ENCODE results near the gene DHRS1. TPM values are rescaled to one million over a fixed set of nuclear protein-coding genes. Genes with fewer than 3 reads are reported as not detected.
"Not testable (repeated sequence)": the region's sequence is repeated elsewhere in the genome, so short reads cannot be mapped to it uniquely, and the experiment has no call there.

The DHRS1 gene
- total RNA-seq, 1 donor from 2014 or later: 4.1 TPM

GRCh38 chr14:24246765-24247212 is 52.8 kb downstream of the DHRS1 start:
- no peak for DNase-seq

GRCh38 chr14:24245350-24245749 is 54.2 kb downstream of the DHRS1 start:
- not testable (repeated sequence) for DNase-seq

- DNase-seq: no peak
Measured at GRCh38 chr14:24243336-24243836, 56.2 kb downstream of the DHRS1 start.

GRCh38 chr14:24241829-24242443 is 57.6 kb downstream of the DHRS1 start:
- DNase-seq: peak; percentile 95

Other genes starting within 250 kb of the DHRS1 start
- gene CARMIL3, start 247.8 kb downstream of the DHRS1 start, total RNA-seq: 24.2 TPM
- 10.8 TPM for gene CPNE6, start 228.2 kb downstream of the DHRS1 start, total RNA-seq
- 1.1 TPM for gene PCK2, start 205.5 kb downstream of the DHRS1 start, total RNA-seq
- 60.0 TPM for gene DCAF11, start 185.0 kb downstream of the DHRS1 start, total RNA-seq
- 0.94 TPM for gene NRL, start 184.8 kb downstream of the DHRS1 start, total RNA-seq
- not detected for gene FITM1, start 169.1 kb downstream of the DHRS1 start, total RNA-seq
- 24.5 TPM for gene PSME1, start 163.6 kb downstream of the DHRS1 start, total RNA-seq
- 9.5 TPM for gene EMC9, start 158.2 kb downstream of the DHRS1 start, total RNA-seq
- gene PSME2, start 153.2 kb downstream of the DHRS1 start, total RNA-seq: 26.0 TPM
- 20.4 TPM for gene RNF31, start 152.3 kb downstream of the DHRS1 start, total RNA-seq
- 20.7 TPM for gene IRF9, start 138.5 kb downstream of the DHRS1 start, total RNA-seq
- gene REC8, start 127.7 kb downstream of the DHRS1 start, total RNA-seq: 20.4 TPM
- 11.7 TPM for gene IPO4, start 111.0 kb downstream of the DHRS1 start, total RNA-seq
- gene TM9SF1, start 104.3 kb downstream of the DHRS1 start, total RNA-seq: 20.6 TPM
- gene TSSK4, start 94.1 kb downstream of the DHRS1 start, total RNA-seq: not detected
- 41.5 TPM for gene CHMP4A, start 86.3 kb downstream of the DHRS1 start, total RNA-seq
- gene MDP1, start 83.7 kb downstream of the DHRS1 start, total RNA-seq: 15.6 TPM
- 51.3 TPM for gene NEDD8, start 67.4 kb downstream of the DHRS1 start, total RNA-seq
- gene GMPR2, start 66.9 kb downstream of the DHRS1 start, total RNA-seq: 38.8 TPM
- gene TINF2, start 57.2 kb downstream of the DHRS1 start, total RNA-seq: 45.1 TPM
- gene TGM1, start 36.6 kb downstream of the DHRS1 start, total RNA-seq: 0.94 TPM
- gene RABGGTA, start 28.2 kb downstream of the DHRS1 start, total RNA-seq: 19.5 TPM
- gene NOP9, start 70 bp upstream of the DHRS1 start, total RNA-seq: 23.7 TPM
- 3.4 TPM for gene CIDEB, start 8.2 kb upstream of the DHRS1 start, total RNA-seq
- 1.4 TPM for gene LTB4R2, start 10.4 kb upstream of the DHRS1 start, total RNA-seq
- gene LTB4R, start 11.7 kb upstream of the DHRS1 start, total RNA-seq: 1.6 TPM
- 1.4 TPM for gene ADCY4, start 35.3 kb upstream of the DHRS1 start, total RNA-seq
- 0.47 TPM for gene RIPK3, start 40.2 kb upstream of the DHRS1 start, total RNA-seq
- gene NFATC4, start 68.4 kb upstream of the DHRS1 start, total RNA-seq: 5.1 TPM
- gene NYNRIN, start 99.2 kb upstream of the DHRS1 start, total RNA-seq: 15.0 TPM
- gene CBLN3, start 129.9 kb upstream of the DHRS1 start, total RNA-seq: 0.47 TPM
- 16.7 TPM for gene KHNYN, start 130.2 kb upstream of the DHRS1 start, total RNA-seq
- 17.0 TPM for gene SDR39U1, start 143.0 kb upstream of the DHRS1 start, total RNA-seq
- gene CMA1, start 208.5 kb upstream of the DHRS1 start, total RNA-seq: not detected